HCT116 (cell line): Measurements from ENCODE around the gene GNRH2. TPM values are rescaled to one million over a fixed set of nuclear protein-coding genes. Genes with fewer than 3 reads are reported as not detected.

Experiments
- ATAC-seq: fragments of 200-7000 bp; cut with Tn5 transposase; 2 replicates; pipeline ENCODE4 v1.9.1; 2020; ENCODE audit warnings: mild to moderate bottlenecking, moderate library complexity
- BruUV-seq: library from RNA; stranded (reverse); fragments of 400-500 nt; replicated peaks from 2 replicates; lab custom pipeline; 2021; lab: Mats Ljungman, UMichigan
- CTCF ChIA-PET: fragments of 300-600 bp; sonication (Branson Sonifier 250); formaldehyde crosslinking; loops from one replicate; lab custom pipeline; 2021; ENCODE audit warnings: antibody characterized with exemption; lab: Charles Lee
- POLR2A ChIA-PET: fragments of 300-600, 350-600 bp; sonication (Branson Sonifier 250); formaldehyde crosslinking; loops from one replicate; lab custom pipeline; 2021; ENCODE audit warnings: antibody characterized with exemption; lab: Charles Lee
- RAD21 ChIA-PET, 2 experiments: fragments of 300-600 bp; sonication (Branson Sonifier 250); formaldehyde crosslinking; loops; one replicate each; lab custom pipeline; 2023; ENCODE audit warnings: low total read pairs in 2 of 2; ENCODE audit not compliant: uncharacterized antibody in 2 of 2, unreplicated experiment in 2 of 2, low non-redundant PET in 1 of 2; lab: Charles Lee
- DNase-seq: peaks from one replicate; pipeline ENCODE4 v3.0.0-alpha.2; 2010; ENCODE audit warnings: low read depth, low spot score
- H2AFZ ChIP-seq: fragments of 200-600 bp; shearing (Covaris generic), sonication (generic); 2 replicates; pipeline ENCODE4 v1.6.1; 2017; ENCODE audit warnings: low read depth, mixed run types, mixed read lengths, antibody characterized with exemption, low read length; ENCODE audit not compliant: poor library complexity, severe bottlenecking
- H3K27ac ChIP-seq: 2 replicates; pipeline ENCODE4 v1.5.1; 2012; ENCODE audit warnings: low read depth, low read length
- H3K27me3 ChIP-seq: fragments of 200-600 bp; sonication (generic); 2 replicates; pipeline ENCODE4 v1.6.1; 2016; ENCODE audit warnings: mixed run types, low read length, mixed read lengths; ENCODE audit not compliant: insufficient read depth
- H3K36me3 ChIP-seq, 2 experiments: fragments of 200-500 bp in 1 of 2; fragments of 200-600 bp in 1 of 2; sonication (Bioruptor generic) in 1 of 2; sonication (generic) in 1 of 2; 2 replicates each; pipeline versions ENCODE4 v1.5.1 to v1.6.1; 2014 to 2016; ENCODE audit warnings: low read length in 2 of 2, inconsistent platforms in 1 of 2, mixed read lengths in 1 of 2, mixed run types in 1 of 2; ENCODE audit not compliant: insufficient read depth in 2 of 2, control insufficient read depth in 1 of 2
- H3K4me1 ChIP-seq, 2 experiments: fragments of 200-600 bp in 1 of 2; sonication (generic) in 1 of 2; 2 replicates each; pipeline versions ENCODE4 v1.5.1 to v1.6.1; 2012 to 2017; ENCODE audit warnings: low read length in 2 of 2, inconsistent platforms in 1 of 2, mild to moderate bottlenecking in 1 of 2, mixed read lengths in 1 of 2, mixed run types in 1 of 2, moderate library complexity in 1 of 2; ENCODE audit not compliant: insufficient read depth in 2 of 2, control insufficient read depth in 1 of 2
- H3K4me2 ChIP-seq: fragments of 200-600 bp; sonication (generic); 2 replicates; pipeline ENCODE4 v1.6.1; 2017; ENCODE audit warnings: mixed run types, low read length, mixed read lengths
- H3K4me3 ChIP-seq, 2 experiments: fragments of 200-600 bp in 1 of 2; sonication (generic) in 1 of 2; replicated peaks in 1 of 2; 2 replicates each; pipeline ENCODE4 v1.5.1; 2011 to 2016; ENCODE audit warnings: low read length in 2 of 2, control low read depth in 1 of 2, low read depth in 1 of 2, mild to moderate bottlenecking in 1 of 2, mixed read lengths in 1 of 2, mixed run types in 1 of 2
- H3K79me2 ChIP-seq: fragments of 200-600 bp; sonication (generic); 2 replicates; pipeline ENCODE4 v1.6.1; 2017; ENCODE audit warnings: mild to moderate bottlenecking, mixed run types, low read length, moderate library complexity, mixed read lengths; ENCODE audit not compliant: insufficient read depth
- H3K9ac ChIP-seq: fragments of 200-600 bp; sonication (generic); 2 replicates; pipeline ENCODE4 v1.6.1; 2016; ENCODE audit warnings: low read length, mixed read lengths
- H3K9me2 ChIP-seq: fragments of 200-600 bp; sonication (generic), shearing (Covaris generic); 2 replicates; pipeline ENCODE4 v1.6.1; 2017; ENCODE audit warnings: mixed run types, mild to moderate bottlenecking, moderate library complexity; ENCODE audit not compliant: insufficient read depth
- H3K9me3 ChIP-seq, 2 experiments: fragments of 200-500 bp in 1 of 2; fragments of 200-600 bp in 1 of 2; sonication (Bioruptor generic) in 1 of 2; sonication (generic) in 1 of 2; 2 replicates each; pipeline ENCODE4 v1.6.1; 2014 to 2017; ENCODE audit warnings: low read length in 2 of 2, mixed read lengths in 2 of 2, inconsistent platforms in 1 of 2, low read depth in 1 of 2, mild to moderate bottlenecking in 1 of 2, mixed run types in 1 of 2, moderate library complexity in 1 of 2; ENCODE audit not compliant: control insufficient read depth in 1 of 2, insufficient read depth in 1 of 2
- H4K20me1 ChIP-seq: fragments of 200-600 bp; sonication (generic), shearing (Covaris generic); 2 replicates; pipeline ENCODE4 v1.6.1; 2017; ENCODE audit warnings: mixed run types, mild to moderate bottlenecking, moderate library complexity; ENCODE audit not compliant: insufficient read depth
- EZH2 ChIP-seq: fragments of 200-600 bp; sonication (generic); IDR thresholded peaks from 2 replicates; pipeline ENCODE4 v1.6.1; 2017; ENCODE audit warnings: antibody characterized with exemption, mixed run types
- JUND ChIP-seq: IDR thresholded peaks from 2 replicates; pipeline ENCODE4 v1.6.1; 2012
- RAD21 ChIP-seq: IDR thresholded peaks from 2 replicates; pipeline ENCODE4 v1.6.1; 2012; ENCODE audit warnings: low read depth, mild to moderate bottlenecking
- REST ChIP-seq: IDR thresholded peaks from 2 replicates; pipeline ENCODE4 v1.6.1; 2012; ENCODE audit warnings: low read depth
- intact Hi-C: fragments of 100-400 bp; cut with micrococcal nuclease; formaldehyde crosslinking; loops from 2 replicates; pipeline ENCODE4 v1.10.0; 2022
- total RNA-seq: library from RNA; stranded (reverse); gene quantifications from one replicate; pipeline ENCODE4 v1.2.1, GENCODE V29; 2021; ENCODE audit not compliant: unreplicated experiment

The GNRH2 gene
- total RNA-seq, 1 experiment from 2014 or later: 0.32 TPM

DNA sequence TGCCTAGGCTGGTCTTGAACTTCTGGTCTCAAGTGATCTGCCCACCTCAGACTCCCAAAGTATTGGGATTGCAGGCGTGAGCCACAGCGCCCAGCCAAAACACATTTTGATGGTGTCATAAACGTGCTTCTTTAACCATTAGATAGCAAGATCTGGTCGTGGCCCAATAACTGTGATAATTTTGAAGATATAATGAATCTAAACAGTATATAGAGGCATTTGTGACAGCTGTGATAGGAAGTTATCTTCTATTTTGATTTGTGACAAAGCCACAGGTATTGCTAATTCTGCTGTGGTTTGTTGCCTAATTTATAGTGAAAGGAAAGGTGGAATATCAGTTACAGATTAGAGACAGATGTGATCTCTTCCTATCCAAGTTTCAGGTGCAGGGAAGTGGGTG, 27.3 kb downstream of the GNRH2 start (continued):
- TF ChIP-seq REST: no peak

- Histone ChIP-seq H3K9me2 (no peaks in the 10 kb centered on the region), H4K20me1 (no peaks in the 10 kb centered on the region), H3K4me1 (peaks cover 16 to 25% of the 10 kb centered on the region in 2 experiments; a peak in 3 of 4 replicates), H3K36me3 (no peaks in the 10 kb centered on the region), H3K9me3 (no peaks in the 10 kb centered on the region), H3K27me3 (no peaks in the 10 kb centered on the region), H2AFZ (no peak overlapping the region), H3K4me3 (no peak overlapping the region), H3K9ac (no peak overlapping the region), H3K4me2 (no peak overlapping the region), H3K79me2 (no peaks in the 10 kb centered on the region), H3K27ac (no peak overlapping the region)
- no peak for TF ChIP-seq RAD21
- TF ChIP-seq EZH2: no peak
- no peak for TF ChIP-seq JUND
- ChIA-PET CTCF (no interaction called here), RAD21 (no interaction called here), POLR2A (no interaction called here)
- intact Hi-C loops: no loop called here
- no peak for DNase-seq
- no TSS peak for BruUV-seq
- ATAC-seq: no peak
Measured at GRCh38 chr20:3071266-3071609, 27.8 kb downstream of the GNRH2 start.
